ENCODE data around the gene NDUFA1.

DNA sequence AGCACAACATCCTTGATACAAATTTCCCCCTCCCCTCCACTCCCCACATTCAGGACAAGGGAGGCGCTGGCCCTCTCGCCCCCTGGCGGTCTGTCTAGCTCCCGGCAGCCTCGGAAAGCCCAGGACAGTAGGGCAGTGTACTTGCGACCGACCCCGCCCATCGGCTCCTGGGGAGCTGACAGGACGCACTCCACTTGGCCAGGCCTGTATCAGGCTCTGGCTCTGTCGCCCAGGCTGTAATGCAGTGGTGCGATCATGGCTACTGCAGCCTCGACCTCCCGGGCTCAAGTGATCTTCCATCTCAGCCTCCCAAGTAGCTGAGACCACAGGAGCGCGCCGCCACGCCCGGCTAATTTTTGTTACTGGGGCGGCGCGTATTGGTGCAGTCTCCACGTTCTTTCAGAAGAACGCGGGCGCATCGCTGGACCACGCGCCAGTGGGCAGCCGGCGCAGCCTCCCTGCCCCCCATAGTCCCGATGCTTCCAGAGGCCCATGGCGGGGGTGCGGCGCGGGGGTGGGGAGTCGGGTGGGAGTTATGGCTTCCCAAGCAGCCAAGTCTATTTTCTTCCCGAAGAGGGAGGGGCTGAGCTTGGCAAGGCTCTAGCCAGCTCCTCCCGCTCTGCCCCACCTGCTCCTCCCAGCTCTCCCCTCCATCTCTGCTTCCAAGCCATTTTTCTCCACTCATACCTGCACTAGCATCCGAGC lies 16.2 kb downstream of the NDUFA1 start:
- TF ChIP-seq, protein P1, sequence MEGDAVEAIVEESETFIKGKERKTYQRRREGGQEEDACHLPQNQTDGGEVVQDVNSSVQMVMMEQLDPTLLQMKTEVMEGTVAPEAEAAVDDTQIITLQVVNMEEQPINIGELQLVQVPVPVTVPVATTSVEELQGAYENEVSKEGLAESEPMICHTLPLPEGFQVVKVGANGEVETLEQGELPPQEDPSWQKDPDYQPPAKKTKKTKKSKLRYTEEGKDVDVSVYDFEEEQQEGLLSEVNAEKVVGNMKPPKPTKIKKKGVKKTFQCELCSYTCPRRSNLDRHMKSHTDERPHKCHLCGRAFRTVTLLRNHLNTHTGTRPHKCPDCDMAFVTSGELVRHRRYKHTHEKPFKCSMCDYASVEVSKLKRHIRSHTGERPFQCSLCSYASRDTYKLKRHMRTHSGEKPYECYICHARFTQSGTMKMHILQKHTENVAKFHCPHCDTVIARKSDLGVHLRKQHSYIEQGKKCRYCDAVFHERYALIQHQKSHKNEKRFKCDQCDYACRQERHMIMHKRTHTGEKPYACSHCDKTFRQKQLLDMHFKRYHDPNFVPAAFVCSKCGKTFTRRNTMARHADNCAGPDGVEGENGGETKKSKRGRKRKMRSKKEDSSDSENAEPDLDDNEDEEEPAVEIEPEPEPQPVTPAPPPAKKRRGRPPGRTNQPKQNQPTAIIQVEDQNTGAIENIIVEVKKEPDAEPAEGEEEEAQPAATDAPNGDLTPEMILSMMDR (conservative IDR thresholded peaks at IDR 0.05; ENCODE audit: low read depth in 2 of 2) = peak; percentile 61 to 74
- no peak for TF ChIP-seq POLR2AphosphoS5 (IDR thresholded peaks at IDR 0.05; ENCODE audit: low read depth)
- TF ChIP-seq EZH2phosphoT487 (IDR thresholded peaks at IDR 0.05; ENCODE audit: unreplicated experiment) = no peak
- TF ChIP-seq EZH2 (IDR thresholded peaks at IDR 0.05; ENCODE audit: low read depth, unreplicated experiment) = no peak
- no peak for TF ChIP-seq NANOG (IDR thresholded peaks at IDR 0.05; ENCODE audit: borderline replicate concordance)
- no peak for TF ChIP-seq ZNF114 (CRISPR knock-in tag; IDR thresholded peaks at IDR 0.05)
- no peak for TF ChIP-seq CREB1 (CRISPR knock-in tag; IDR thresholded peaks at IDR 0.05; ENCODE audit: low read depth)
- no peak for TF ChIP-seq JUNB (IDR thresholded peaks at IDR 0.05; ENCODE audit: unreplicated experiment)
- TF ChIP-seq, protein P2, sequence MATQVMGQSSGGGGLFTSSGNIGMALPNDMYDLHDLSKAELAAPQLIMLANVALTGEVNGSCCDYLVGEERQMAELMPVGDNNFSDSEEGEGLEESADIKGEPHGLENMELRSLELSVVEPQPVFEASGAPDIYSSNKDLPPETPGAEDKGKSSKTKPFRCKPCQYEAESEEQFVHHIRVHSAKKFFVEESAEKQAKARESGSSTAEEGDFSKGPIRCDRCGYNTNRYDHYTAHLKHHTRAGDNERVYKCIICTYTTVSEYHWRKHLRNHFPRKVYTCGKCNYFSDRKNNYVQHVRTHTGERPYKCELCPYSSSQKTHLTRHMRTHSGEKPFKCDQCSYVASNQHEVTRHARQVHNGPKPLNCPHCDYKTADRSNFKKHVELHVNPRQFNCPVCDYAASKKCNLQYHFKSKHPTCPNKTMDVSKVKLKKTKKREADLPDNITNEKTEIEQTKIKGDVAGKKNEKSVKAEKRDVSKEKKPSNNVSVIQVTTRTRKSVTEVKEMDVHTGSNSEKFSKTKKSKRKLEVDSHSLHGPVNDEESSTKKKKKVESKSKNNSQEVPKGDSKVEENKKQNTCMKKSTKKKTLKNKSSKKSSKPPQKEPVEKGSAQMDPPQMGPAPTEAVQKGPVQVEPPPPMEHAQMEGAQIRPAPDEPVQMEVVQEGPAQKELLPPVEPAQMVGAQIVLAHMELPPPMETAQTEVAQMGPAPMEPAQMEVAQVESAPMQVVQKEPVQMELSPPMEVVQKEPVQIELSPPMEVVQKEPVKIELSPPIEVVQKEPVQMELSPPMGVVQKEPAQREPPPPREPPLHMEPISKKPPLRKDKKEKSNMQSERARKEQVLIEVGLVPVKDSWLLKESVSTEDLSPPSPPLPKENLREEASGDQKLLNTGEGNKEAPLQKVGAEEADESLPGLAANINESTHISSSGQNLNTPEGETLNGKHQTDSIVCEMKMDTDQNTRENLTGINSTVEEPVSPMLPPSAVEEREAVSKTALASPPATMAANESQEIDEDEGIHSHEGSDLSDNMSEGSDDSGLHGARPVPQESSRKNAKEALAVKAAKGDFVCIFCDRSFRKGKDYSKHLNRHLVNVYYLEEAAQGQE (IDR thresholded peaks at IDR 0.05; ENCODE audit: unreplicated experiment) = no peak
- no peak for TF ChIP-seq STAT1 (IDR thresholded peaks at IDR 0.05; ENCODE audit: unreplicated experiment)
- TF ChIP-seq, protein P3, sequence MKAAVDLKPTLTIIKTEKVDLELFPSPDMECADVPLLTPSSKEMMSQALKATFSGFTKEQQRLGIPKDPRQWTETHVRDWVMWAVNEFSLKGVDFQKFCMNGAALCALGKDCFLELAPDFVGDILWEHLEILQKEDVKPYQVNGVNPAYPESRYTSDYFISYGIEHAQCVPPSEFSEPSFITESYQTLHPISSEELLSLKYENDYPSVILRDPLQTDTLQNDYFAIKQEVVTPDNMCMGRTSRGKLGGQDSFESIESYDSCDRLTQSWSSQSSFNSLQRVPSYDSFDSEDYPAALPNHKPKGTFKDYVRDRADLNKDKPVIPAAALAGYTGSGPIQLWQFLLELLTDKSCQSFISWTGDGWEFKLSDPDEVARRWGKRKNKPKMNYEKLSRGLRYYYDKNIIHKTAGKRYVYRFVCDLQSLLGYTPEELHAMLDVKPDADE (IDR thresholded peaks at IDR 0.05) = no peak
- TF ChIP-seq ZNF331 (CRISPR knock-in tag; IDR thresholded peaks at IDR 0.05; ENCODE audit: low read depth) = no peak
- TF ChIP-seq, protein P4, sequence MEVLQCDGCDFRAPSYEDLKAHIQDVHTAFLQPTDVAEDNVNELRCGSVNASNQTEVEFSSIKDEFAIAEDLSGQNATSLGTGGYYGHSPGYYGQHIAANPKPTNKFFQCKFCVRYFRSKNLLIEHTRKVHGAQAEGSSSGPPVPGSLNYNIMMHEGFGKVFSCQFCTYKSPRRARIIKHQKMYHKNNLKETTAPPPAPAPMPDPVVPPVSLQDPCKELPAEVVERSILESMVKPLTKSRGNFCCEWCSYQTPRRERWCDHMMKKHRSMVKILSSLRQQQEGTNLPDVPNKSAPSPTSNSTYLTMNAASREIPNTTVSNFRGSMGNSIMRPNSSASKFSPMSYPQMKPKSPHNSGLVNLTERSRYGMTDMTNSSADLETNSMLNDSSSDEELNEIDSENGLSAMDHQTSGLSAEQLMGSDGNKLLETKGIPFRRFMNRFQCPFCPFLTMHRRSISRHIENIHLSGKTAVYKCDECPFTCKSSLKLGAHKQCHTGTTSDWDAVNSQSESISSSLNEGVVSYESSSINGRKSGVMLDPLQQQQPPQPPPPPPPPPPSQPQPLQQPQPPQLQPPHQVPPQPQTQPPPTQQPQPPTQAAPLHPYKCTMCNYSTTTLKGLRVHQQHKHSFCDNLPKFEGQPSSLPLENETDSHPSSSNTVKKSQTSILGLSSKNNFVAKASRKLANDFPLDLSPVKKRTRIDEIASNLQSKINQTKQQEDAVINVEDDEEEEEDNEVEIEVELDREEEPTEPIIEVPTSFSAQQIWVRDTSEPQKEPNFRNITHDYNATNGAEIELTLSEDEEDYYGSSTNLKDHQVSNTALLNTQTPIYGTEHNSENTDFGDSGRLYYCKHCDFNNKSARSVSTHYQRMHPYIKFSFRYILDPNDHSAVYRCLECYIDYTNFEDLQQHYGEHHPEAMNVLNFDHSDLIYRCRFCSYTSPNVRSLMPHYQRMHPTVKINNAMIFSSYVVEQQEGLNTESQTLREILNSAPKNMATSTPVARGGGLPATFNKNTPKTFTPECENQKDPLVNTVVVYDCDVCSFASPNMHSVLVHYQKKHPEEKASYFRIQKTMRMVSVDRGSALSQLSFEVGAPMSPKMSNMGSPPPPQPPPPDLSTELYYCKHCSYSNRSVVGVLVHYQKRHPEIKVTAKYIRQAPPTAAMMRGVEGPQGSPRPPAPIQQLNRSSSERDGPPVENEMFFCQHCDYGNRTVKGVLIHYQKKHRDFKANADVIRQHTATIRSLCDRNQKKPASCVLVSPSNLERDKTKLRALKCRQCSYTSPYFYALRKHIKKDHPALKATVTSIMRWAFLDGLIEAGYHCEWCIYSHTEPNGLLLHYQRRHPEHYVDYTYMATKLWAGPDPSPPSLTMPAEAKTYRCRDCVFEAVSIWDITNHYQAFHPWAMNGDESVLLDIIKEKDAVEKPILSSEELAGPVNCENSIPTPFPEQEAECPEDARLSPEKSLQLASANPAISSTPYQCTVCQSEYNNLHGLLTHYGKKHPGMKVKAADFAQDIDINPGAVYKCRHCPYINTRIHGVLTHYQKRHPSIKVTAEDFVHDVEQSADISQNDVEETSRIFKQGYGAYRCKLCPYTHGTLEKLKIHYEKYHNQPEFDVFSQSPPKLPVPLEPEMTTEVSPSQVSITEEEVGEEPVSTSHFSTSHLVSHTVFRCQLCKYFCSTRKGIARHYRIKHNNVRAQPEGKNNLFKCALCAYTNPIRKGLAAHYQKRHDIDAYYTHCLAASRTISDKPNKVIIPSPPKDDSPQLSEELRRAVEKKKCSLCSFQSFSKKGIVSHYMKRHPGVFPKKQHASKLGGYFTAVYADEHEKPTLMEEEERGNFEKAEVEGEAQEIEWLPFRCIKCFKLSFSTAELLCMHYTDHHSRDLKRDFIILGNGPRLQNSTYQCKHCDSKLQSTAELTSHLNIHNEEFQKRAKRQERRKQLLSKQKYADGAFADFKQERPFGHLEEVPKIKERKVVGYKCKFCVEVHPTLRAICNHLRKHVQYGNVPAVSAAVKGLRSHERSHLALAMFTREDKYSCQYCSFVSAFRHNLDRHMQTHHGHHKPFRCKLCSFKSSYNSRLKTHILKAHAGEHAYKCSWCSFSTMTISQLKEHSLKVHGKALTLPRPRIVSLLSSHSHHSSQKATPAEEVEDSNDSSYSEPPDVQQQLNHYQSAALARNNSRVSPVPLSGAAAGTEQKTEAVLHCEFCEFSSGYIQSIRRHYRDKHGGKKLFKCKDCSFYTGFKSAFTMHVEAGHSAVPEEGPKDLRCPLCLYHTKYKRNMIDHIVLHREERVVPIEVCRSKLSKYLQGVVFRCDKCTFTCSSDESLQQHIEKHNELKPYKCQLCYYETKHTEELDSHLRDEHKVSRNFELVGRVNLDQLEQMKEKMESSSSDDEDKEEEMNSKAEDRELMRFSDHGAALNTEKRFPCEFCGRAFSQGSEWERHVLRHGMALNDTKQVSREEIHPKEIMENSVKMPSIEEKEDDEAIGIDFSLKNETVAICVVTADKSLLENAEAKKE (CRISPR knock-in tag; IDR thresholded peaks at IDR 0.05) = no peak

Data from GM23338 (cell line).